Pulmonary artery endothelial cell (primary cell): ENCODE results near the gene TIMM13. TPM values are rescaled to one million over a fixed set of nuclear protein-coding genes. Genes with fewer than 3 reads are reported as not detected.
"Not testable (repeated sequence)": the region's sequence is repeated elsewhere in the genome, so short reads cannot be mapped to it uniquely, and the experiment has no call there.

Experiments
- DNase-seq: peaks from one replicate; pipeline ENCODE4 v3.0.0-alpha.2; 2011; ENCODE audit warnings: low read depth, low spot score
- total RNA-seq: library from RNA; depleted of rRNA; stranded (reverse); fragments of >200 nt; gene quantifications from 2 replicates; pipeline ENCODE4 v1.2.3, GENCODE V29; 2014

The TIMM13 gene
- total RNA-seq, 1 donor from 2014 or later: 60.3 TPM

- DNase-seq: no peak
Observed at GRCh38 chr19:2415281-2415972, 12.0 kb downstream of the TIMM13 start.

DNA sequence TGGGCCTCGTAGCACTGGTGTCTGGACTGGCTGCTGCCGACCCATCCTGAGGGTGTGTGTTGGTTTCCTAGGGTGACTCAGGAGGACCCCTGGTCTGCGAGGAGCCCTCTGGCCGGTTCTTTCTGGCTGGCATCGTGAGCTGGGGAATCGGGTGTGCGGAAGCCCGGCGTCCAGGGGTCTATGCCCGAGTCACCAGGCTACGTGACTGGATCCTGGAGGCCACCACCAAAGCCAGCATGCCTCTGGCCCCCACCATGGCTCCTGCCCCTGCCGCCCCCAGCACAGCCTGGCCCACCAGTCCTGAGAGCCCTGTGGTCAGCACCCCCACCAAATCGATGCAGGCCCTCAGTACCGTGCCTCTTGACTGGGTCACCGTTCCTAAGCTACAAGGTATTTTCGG, 13.8 kb downstream of the TIMM13 start:
- DNase-seq: no peak

GRCh38 chr19:2413159-2413558, 14.2 kb downstream of the TIMM13 start:
- no peak for DNase-seq

DNA sequence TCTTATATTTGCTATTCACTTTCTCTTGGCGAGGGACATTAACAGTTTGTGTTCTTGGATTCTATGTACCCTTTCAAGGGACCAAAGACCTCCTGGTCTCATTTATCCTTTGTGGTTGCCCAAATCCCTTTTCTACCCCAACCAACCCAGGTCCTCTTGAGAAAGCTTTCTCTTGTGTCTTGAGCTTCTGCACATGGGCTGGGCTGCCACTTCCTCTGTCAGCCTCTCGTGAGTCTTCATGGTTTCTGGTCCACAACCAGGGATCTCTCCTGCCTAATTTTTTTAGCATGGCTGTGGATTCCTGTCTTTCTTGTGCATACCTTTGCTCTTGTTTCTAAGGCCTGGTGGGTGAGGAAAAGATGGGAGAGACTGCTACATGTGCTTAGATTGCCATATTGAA, 14.9 kb downstream of the TIMM13 start:
- no peak for DNase-seq

- no peak for DNase-seq
Observed at GRCh38 chr19:2411709-2412108, 15.7 kb downstream of the TIMM13 start.

- DNase-seq: no peak
Observed at GRCh38 chr19:2410023-2410422, 17.4 kb downstream of the TIMM13 start.

DNA sequence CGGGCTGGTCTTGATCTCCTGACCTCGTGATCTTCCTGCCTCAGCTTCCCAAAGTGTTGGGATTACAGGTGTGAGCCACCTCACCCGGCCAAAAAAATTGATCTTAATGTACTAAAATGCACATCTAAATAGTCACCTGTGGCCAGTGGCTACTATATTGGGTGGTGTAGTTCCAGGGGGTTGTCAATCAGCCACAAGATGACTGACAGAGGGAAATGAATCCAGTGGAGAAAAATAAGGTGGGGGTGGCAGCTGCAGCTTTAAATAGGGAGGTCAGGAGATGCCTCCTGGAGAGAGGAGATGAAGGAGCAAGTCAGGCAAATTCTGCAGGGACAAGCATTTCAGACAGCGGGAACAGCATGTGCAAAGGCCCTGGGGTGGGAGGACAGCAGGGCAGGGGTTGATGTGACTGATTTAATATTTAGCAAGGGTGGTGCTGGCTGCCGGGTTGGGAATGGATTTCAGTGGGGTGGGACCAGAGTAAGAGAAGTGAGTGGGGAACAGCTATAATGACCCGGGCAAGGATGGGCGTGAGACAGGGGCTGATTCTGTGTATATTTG, 18.0 kb downstream of the TIMM13 start:
- no peak for DNase-seq

DNA sequence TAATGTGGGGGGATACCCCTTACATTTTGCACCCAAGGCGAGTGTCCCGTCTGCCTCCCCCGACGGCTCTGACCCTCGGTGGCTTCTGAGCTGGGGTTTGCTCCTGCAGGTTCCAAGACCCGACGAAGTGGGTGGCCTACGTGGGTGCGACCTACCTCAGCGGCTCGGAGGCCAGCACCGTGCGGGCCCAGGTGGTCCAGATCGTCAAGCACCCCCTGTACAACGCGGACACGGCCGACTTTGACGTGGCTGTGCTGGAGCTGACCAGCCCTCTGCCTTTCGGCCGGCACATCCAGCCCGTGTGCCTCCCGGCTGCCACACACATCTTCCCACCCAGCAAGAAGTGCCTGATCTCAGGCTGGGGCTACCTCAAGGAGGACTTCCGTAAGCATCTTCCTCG, 19.1 kb downstream of the TIMM13 start:
- DNase-seq: no peak

DNA sequence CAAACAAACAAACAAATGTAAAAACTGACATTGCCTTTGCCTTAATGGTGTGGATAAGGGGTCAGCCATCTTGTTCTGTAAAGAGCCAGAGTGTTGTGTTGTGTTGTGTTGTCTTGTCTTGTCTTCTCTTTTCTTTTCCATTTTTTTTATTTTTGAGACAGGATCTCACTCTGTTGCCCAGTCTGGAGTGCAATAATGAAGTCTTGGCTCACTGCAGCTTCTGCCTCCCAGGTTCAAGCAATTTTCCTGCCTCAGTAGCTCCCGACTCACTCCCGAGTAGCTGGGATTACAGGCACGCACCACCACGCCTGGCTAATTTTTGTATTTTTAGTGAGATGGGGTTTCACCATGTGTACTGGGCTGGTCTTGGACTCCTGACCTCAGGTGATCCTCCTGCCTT, 27.8 kb downstream of the TIMM13 start:
- DNase-seq: no peak

DNA sequence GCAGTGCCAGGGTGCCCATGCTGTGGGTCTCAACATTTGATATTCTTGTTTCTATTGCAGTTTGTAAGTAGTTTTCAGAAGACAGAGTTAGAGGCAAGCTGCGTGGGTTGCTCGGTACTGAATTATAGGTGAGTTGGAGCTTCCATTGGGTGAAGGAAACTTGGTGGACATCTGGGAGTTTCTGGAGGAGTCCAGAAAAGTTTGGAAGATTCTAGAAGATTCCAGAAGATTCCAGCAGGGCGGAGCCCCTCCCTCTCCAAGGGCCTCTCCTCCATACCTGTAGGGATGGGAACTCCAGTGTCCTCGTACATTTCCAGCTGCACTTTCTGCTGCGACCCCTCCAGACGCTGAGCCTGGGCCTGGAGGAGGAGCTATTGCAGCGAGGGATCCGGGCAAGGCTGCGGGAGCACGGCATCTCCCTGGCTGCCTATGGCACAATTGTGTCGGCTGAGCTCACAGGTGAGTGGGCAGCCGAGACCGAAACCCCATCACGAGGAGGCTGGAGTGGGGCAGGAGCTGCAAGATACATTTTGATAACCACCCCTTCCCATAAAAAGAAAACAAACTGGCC, 28.6 kb downstream of the TIMM13 start:
- no peak for DNase-seq

- not testable (repeated sequence) for DNase-seq
Observed at GRCh38 chr19:2397173-2397572, 30.2 kb downstream of the TIMM13 start.

DNA sequence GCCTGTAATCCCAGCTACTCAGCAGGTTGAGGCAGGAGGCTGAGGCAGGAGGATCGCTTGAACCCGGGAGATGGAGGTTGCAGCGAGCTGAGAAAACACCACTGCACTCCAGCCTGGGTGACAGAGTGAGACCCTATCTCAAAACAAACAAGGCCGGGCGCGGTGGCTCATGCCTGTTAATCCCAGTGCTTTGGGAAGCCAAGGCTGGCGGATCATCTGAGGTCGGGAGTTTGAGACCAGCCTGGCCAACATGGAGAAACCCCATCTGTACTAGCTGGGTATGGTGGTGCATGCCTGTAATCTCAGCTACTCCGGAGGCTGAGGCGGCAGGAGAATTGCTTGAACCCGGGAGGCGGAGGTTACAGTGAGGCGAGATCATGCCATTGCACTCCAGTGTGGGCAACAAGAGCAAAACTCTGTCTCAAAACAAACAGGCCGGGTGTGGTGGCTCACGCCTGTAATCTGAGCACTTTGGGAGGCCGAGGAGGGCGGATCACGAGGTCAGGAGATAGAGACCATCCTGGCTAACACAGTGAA, 32.0 kb downstream of the TIMM13 start:
- DNase-seq: not testable (repeated sequence)

GRCh38 chr19:2394442-2395292, 32.7 kb downstream of the TIMM13 start:
- no peak for DNase-seq

- DNase-seq: no peak
Observed at GRCh38 chr19:2394054-2394441, 33.3 kb downstream of the TIMM13 start.

DNA sequence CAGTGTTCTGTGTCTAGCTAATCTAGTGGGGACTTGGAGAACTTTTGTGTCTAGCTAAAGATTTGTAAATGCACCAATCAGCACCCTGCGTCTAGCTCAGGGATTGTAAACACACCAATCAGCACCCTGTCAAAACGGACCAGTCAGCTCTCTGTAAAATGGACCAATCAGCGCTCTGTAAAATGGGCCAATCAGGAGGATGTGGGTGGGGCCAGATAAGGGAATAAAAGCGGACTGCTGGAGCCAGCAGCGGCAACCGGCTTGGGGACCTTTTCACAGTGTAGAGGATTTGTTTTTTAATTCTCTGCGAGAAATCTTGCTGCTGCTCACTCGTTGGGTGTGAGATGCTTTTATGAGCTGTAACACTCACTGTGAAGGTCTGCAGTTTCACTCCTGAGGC, 34.5 kb downstream of the TIMM13 start:
- not testable (repeated sequence) for DNase-seq

DNA sequence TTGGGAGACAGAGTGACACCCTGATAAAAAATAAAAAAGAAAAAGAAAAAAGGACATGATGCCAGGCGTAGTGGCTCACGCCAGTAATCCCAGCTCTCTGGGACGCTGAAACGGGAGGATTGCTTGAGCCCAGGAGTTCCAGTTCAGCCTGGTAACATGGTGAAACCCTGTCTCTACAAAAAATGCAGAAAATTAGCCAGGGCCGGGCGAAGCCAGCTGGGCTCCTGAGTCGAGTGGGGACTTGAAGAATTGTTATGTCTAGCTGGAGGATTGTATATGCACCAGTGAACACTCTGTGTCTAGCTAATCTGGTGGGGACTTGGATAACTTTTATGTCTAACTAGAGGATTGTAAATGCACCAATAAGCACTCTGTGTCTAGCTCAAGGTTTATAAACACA, 35.0 kb downstream of the TIMM13 start:
- DNase-seq: no peak

DNA sequence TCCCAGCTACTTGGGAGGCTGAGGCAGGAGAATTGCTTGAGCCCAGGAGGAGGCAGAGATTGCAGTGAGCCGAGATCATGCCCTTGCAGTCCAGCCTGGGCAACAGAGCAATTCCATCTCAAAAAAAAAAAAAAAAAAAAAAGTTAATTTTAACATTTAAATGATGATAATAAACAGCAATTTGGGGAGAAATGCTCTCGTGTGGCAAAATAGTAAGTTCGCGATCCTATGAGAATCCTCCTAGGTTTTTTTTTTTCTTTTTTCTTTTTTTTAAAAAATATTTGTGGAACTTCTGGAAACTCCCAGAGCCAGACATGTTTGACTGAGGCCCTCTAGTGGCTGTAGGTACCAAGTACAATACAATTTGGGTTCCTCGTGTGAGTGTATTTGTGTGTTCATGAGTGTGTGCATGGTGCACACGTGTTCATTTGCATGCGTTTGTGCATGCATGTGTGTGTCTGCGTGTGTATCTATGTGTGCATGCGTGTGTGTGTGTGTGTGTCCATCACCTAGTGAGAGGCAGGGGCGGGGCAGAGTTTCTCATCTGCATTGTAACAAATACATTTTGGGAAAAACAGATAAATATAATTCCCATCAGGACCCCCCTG, 36.2 kb downstream of the TIMM13 start:
- peak; percentile 32 for DNase-seq

GRCh38 chr19:2389594-2389993, 37.8 kb downstream of the TIMM13 start:
- no peak for DNase-seq

DNA sequence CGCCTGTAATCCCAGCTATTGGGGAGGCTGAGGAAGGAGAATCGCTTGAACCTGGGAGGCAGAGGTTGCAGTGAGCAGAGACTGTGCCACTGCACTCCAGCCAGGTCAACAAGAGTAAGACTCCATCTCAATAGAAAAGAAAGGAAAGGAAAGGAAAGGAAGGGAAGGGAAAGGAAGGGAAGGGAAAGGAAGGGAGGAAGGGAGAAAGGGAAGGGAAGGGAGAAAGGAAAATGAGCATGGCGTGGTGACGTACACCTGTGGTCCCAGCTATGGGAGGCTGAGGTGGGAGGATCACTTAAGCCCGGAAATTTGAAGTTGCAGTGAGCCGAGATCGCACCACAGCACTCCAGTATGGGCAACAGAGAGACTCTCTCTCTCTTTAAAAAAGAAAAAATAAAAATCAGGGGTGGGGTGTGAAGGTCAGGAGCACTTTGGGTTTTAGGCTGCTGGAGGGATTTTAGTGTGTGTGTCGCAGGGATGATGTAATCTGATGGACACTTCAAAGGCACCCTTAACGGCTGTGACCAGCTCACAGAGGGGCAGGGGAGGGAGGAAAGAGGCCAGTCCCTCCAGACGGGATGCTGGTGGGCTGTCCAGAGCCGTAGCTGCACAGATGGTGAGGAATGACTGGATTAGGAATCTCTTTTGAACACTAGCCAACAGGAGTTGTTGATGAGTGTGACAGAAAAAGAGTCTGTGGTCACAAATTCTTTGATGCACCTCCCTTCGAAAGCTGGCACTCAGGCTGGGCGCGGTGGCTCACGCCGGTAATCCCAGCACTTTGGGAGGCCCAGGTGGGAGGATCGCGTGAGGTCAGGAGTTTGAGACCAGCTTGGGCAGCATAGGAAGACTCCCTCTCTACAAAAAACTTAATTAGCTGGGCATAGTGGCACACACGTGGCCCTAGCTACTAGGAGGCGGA, 39.8 kb downstream of the TIMM13 start:
- DNase-seq: no peak

- DNase-seq: no peak
Observed at GRCh38 chr19:2385053-2385721, 42.2 kb downstream of the TIMM13 start.
